Measurements from ENCODE around the gene GPER1.

GRCh38 chr7:1050956-1051690, 36.8 kb upstream of the GPER1 start:
- TF ChIP-seq GATA3 (IDR thresholded peaks at IDR 0.05; ENCODE audit: low read depth, low read length) (no peak), GATA2 (IDR thresholded peaks at IDR 0.05; ENCODE audit: low read depth, low read length) (no peak)

Measured in SH-SY5Y (cell line).